Measurements from ENCODE around the gene IFT122. TPM values are rescaled to one million over a fixed set of nuclear protein-coding genes. Genes with fewer than 3 reads are reported as not detected.
"Not testable (repeated sequence)": the region's sequence is repeated elsewhere in the genome, so short reads cannot be mapped to it uniquely, and the experiment has no call there.

The IFT122 gene
- total RNA-seq, 2 donors from 2014 or later: 60.8 to 91.3 TPM

DNA sequence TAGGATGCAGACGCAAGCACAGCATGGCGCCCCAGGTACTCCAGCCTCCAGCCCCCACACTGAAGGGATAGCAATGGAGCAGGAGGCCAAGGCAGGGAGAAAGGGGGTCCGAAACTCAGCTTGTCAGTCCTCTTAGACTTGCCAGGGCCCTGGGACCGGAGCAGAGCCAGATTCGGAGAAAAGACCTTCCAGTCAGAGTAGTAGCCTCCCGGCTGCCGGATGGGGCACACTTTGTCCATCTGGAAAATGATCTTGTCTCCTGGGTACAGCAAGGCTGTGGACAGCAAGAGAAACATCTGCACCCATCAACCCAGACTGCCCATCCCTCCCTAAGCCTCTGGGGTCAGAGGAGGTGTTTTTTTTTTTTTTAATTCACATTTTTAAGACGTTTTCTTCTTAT is 35.9 kb upstream of the IFT122 start:
- DNase-seq (ENCODE audit: low spot score): no peak

GRCh38 chr3:129404610-129405009 is 35.4 kb upstream of the IFT122 start:
- DNase-seq (ENCODE audit: low spot score): no peak
- TF ChIP-seq POLR2A (IDR thresholded peaks at IDR 0.05) (no peak), POLR2AphosphoS5 (IDR thresholded peaks at IDR 0.05) (no peak)
- TF ChIP-seq, protein P1, sequence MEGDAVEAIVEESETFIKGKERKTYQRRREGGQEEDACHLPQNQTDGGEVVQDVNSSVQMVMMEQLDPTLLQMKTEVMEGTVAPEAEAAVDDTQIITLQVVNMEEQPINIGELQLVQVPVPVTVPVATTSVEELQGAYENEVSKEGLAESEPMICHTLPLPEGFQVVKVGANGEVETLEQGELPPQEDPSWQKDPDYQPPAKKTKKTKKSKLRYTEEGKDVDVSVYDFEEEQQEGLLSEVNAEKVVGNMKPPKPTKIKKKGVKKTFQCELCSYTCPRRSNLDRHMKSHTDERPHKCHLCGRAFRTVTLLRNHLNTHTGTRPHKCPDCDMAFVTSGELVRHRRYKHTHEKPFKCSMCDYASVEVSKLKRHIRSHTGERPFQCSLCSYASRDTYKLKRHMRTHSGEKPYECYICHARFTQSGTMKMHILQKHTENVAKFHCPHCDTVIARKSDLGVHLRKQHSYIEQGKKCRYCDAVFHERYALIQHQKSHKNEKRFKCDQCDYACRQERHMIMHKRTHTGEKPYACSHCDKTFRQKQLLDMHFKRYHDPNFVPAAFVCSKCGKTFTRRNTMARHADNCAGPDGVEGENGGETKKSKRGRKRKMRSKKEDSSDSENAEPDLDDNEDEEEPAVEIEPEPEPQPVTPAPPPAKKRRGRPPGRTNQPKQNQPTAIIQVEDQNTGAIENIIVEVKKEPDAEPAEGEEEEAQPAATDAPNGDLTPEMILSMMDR (IDR thresholded peaks at IDR 0.05): no peak
- Histone ChIP-seq H3K36me3 (no peaks in the 10 kb centered on the region), H3K27me3 (replicated peaks; ENCODE audit: insufficient read depth) (no peaks in the 10 kb centered on the region), H3K4me3 (no peak overlapping the region), H3K9me3 (no peaks in the 10 kb centered on the region), H3K27ac (no peak overlapping the region), H3K4me1 (replicated peaks) (no peaks in the 10 kb centered on the region)
- intact Hi-C loops (cut with DNase I): no loop called here
- WGBS: 84% methylated on average over 5 of the region's 5 CpGs

More for the DNA sequence above, 35.9 kb upstream of the IFT122 start:
- H3K4me3 ChIP-seq: no peak overlapping the region
- H3K9me3 ChIP-seq: no peaks in the 10 kb centered on the region
- no peaks in the 10 kb centered on the region for H3K27me3 ChIP-seq (replicated peaks; ENCODE audit: insufficient read depth)
- whole genome bisulfite sequencing: 79% methylated on average over 8 of the region's 8 CpGs
- TF ChIP-seq POLR2A (IDR thresholded peaks at IDR 0.05): no peak
- TF ChIP-seq POLR2AphosphoS5 (IDR thresholded peaks at IDR 0.05): no peak
- TF ChIP-seq, protein P1 (IDR thresholded peaks at IDR 0.05): no peak
- no peaks in the 10 kb centered on the region for H3K36me3 ChIP-seq
- no peaks in the 10 kb centered on the region for H3K4me1 ChIP-seq (replicated peaks)
- intact Hi-C loops (cut with DNase I): no loop called here
- no peak overlapping the region for H3K27ac ChIP-seq

GRCh38 chr3:129409541-129409940 is 30.5 kb upstream of the IFT122 start:
- Histone ChIP-seq H3K36me3 (no peaks in the 10 kb centered on the region), H3K27me3 (replicated peaks; ENCODE audit: insufficient read depth) (no peaks in the 10 kb centered on the region), H3K27ac (no peak overlapping the region), H3K9me3 (no peaks in the 10 kb centered on the region), H3K4me1 (replicated peaks) (no peaks in the 10 kb centered on the region), H3K4me3 (no peak overlapping the region)
- DNase-seq (ENCODE audit: low spot score): no peak
- WGBS: 47% methylated on average over 2 of the region's 2 CpGs
- no peak for TF ChIP-seq POLR2A (IDR thresholded peaks at IDR 0.05)
- intact Hi-C loops (cut with DNase I): no loop called here

DNA sequence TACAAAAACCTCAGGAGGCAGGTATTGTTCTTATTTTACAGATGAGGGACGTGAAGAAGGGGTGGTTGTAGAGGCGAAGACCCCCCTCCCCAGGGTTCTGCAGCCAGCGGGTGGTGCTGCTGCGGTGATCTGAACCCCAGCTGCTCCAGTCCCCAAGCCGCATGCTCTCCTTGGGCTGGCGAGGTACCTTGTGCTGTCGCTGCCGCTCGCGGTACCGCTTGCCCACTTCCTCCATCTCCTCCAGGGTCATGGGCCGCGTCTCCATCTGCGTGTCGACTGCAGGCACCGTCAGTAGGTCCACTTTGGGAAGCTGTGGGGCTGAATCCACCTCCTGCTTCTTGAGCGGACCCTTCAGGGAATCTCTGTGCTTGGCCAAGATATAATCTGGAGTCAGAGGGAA is 29.1 kb upstream of the IFT122 start:
- Histone ChIP-seq H3K36me3 (no peaks in the 10 kb centered on the region), H3K4me1 (replicated peaks) (no peaks in the 10 kb centered on the region), H3K4me3 (no peak overlapping the region), H3K9me3 (no peaks in the 10 kb centered on the region), H3K27ac (no peak overlapping the region), H3K27me3 (replicated peaks; ENCODE audit: insufficient read depth) (no peaks in the 10 kb centered on the region)
- TF ChIP-seq POLR2AphosphoS5 (IDR thresholded peaks at IDR 0.05): no peak
- no peak for TF ChIP-seq POLR2A (IDR thresholded peaks at IDR 0.05)
- TF ChIP-seq, protein P1 (IDR thresholded peaks at IDR 0.05): no peak
- intact Hi-C loops (cut with DNase I): no loop called here
- DNase-seq (ENCODE audit: low spot score): no peak
- 93% methylated on average over 17 of the region's 17 CpGs for WGBS

DNA sequence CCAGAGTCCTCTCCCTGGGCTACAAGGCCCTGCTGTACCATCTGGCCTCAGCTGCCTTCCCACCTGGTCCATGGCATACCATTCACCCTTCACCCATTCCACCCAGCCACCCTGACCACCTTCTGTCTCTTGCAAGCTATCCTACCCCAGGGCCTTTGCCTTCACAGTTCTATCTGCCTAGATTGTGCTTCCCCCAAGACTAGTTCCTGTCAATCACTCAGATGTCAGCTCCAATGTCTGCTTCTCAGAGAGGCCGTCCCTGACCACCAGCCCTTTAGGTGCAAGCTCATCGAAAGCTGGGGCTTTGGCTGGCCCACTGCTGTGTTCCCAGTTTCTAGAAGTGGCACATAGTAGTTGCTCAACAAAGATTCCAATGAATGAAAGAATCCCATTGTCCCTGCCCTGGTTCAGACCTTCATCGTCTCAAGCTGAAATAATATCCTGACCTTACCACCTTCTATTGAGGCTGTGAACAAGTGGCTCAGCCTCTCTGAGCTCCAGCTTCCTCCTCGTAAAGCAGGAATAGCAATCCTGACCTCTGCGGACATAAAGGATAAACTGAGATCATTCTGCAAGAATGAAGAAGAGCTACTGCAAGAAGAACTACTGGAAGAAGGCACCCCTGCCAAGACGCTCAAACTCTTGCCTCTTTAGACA is 27.4 kb upstream of the IFT122 start:
- H3K36me3 ChIP-seq: no peaks in the 10 kb centered on the region
- H3K27ac ChIP-seq: no peak overlapping the region
- H3K9me3 ChIP-seq: no peaks in the 10 kb centered on the region
- TF ChIP-seq POLR2A (IDR thresholded peaks at IDR 0.05) (no peak), POLR2AphosphoS5 (IDR thresholded peaks at IDR 0.05) (no peak)
- TF ChIP-seq, protein P1 (IDR thresholded peaks at IDR 0.05): no peak
- WGBS: 48% methylated on average over 6 of the region's 6 CpGs
- no peaks in the 10 kb centered on the region for H3K4me1 ChIP-seq (replicated peaks)
- DNase-seq (ENCODE audit: low spot score): no peak
- H3K4me3 ChIP-seq: no peak overlapping the region
- no peaks in the 10 kb centered on the region for H3K27me3 ChIP-seq (replicated peaks; ENCODE audit: insufficient read depth)
- intact Hi-C loops (cut with DNase I): no loop called here

DNA sequence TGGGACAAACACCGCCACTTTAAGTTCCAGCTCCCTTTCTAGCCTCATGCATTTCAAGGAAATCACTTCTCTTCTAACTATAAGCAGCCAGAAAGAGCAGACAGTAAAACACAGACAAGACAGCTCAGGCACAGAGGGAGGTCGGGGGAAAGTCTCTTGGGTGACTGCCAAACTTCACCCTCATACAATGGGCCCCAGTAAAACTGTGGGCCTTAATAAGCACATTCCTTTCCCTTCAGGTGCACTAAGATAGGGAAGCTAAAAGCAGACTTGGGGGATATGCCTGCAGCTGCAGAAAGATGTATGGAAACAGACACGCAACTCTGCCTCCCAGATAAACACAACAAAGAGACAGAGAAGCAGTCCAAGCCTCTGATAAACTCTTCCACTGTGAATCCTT is 26.8 kb upstream of the IFT122 start:
- H3K27ac ChIP-seq: not testable (repeated sequence)

More for the DNA sequence above, 26.8 kb upstream of the IFT122 start:
- H3K9me3 ChIP-seq; H3K27me3 ChIP-seq (replicated peaks; ENCODE audit: insufficient read depth); DNase-seq (ENCODE audit: low spot score); H3K4me1 ChIP-seq (replicated peaks); H3K36me3 ChIP-seq; intact Hi-C loops (cut with DNase I); H3K4me3 ChIP-seq: not testable (repeated sequence)
- WGBS: 29% methylated on average over 3 of the region's 3 CpGs
